Measurements from ENCODE around the gene SMARCB1.

Gene SMARCB1

GRCh38 chr22:23781065-23781464 is 5.7 kb upstream of the SMARCB1 start:
- no peak for DNase-seq

- DNase-seq, result no peak
Measured at GRCh38 chr22:23781511-23782183, 5.1 kb upstream of the SMARCB1 start.

- no peak for DNase-seq
Measured at GRCh38 chr22:23782252-23782651, 4.5 kb upstream of the SMARCB1 start.

GRCh38 chr22:23782703-23783102 is 4.1 kb upstream of the SMARCB1 start:
- DNase-seq, result no peak

- DNase-seq, result no peak
Measured at GRCh38 chr22:23783265-23784150, 3.3 kb upstream of the SMARCB1 start.

- no peak for DNase-seq
Measured at GRCh38 chr22:23784215-23784732, 2.5 kb upstream of the SMARCB1 start.

GRCh38 chr22:23786261-23786710 is 480 bp upstream of the SMARCB1 start:
- DNase-seq, result no peak

GRCh38 chr22:23787600-23787896 is 782 bp downstream of the SMARCB1 start:
- no peak for DNase-seq

- no peak for DNase-seq
Measured at GRCh38 chr22:23787910-23788309, 1.1 kb downstream of the SMARCB1 start.

- no peak for DNase-seq
Measured at GRCh38 chr22:23789121-23789520, 2.4 kb downstream of the SMARCB1 start.

GRCh38 chr22:23789638-23790037 is 2.9 kb downstream of the SMARCB1 start:
- DNase-seq, result no peak

GRCh38 chr22:23790819-23791737 is 4.3 kb downstream of the SMARCB1 start:
- no peak for DNase-seq

GRCh38 chr22:23791738-23792645 is 5.2 kb downstream of the SMARCB1 start:
- DNase-seq, result no peak

GRCh38 chr22:23793326-23793725 is 6.6 kb downstream of the SMARCB1 start:
- no peak for DNase-seq

GRCh38 chr22:23796461-23796860 is 9.7 kb downstream of the SMARCB1 start:
- DNase-seq, result no peak

- DNase-seq, result no peak
Measured at GRCh38 chr22:23800297-23801237, 13.8 kb downstream of the SMARCB1 start.

- no peak for DNase-seq
Measured at GRCh38 chr22:23801238-23801821, 14.6 kb downstream of the SMARCB1 start.

- DNase-seq, result no peak
Measured at GRCh38 chr22:23801886-23802377, 15.2 kb downstream of the SMARCB1 start.

GRCh38 chr22:23803001-23803819 is 16.4 kb downstream of the SMARCB1 start:
- DNase-seq, result no peak
